GM23248 (cell line): ENCODE measurements around the gene PHETA2.

Experiments
- EZH2 ChIP-seq: fragments of 200-600 bp; sonication (generic); IDR thresholded peaks from 2 replicates; pipeline ENCODE4 v1.6.1; 2018; ENCODE audit warnings: antibody characterized with exemption, mild to moderate bottlenecking; ENCODE audit not compliant: insufficient read depth, poor library complexity, severe bottlenecking
- EZH2phosphoT487 ChIP-seq: fragments of 200-600 bp; sonication (generic); IDR thresholded peaks from 2 replicates; pipeline ENCODE4 v1.6.1; 2018; ENCODE audit warnings: antibody characterized with exemption, moderate library complexity, mild to moderate bottlenecking, low read depth; ENCODE audit not compliant: insufficient read depth

DNA sequence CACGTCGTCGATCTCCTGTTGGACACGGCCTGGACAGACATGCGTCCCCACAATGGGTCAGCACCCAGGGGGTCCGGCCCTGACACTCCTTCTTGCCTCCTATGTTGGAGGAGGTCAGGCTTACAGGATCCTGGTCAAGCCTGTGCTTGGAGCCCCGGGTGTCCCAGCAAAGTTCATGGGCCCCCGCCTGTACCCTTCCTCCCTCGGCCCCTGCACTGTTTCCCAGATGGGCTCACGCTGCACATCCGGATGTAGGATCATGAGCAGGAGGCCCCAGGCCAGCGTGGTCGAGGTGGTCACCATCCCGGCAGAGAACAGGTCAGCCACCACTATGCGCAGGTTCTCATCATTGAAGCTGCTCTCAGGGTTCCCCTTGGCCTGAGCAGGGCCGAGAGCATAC, 53.6 kb downstream of the PHETA2 start:
- TF ChIP-seq EZH2 (no peak), EZH2phosphoT487 (no peak)
